ENCODE measurements around the gene SLC18A3.

The SLC18A3 gene

DNA sequence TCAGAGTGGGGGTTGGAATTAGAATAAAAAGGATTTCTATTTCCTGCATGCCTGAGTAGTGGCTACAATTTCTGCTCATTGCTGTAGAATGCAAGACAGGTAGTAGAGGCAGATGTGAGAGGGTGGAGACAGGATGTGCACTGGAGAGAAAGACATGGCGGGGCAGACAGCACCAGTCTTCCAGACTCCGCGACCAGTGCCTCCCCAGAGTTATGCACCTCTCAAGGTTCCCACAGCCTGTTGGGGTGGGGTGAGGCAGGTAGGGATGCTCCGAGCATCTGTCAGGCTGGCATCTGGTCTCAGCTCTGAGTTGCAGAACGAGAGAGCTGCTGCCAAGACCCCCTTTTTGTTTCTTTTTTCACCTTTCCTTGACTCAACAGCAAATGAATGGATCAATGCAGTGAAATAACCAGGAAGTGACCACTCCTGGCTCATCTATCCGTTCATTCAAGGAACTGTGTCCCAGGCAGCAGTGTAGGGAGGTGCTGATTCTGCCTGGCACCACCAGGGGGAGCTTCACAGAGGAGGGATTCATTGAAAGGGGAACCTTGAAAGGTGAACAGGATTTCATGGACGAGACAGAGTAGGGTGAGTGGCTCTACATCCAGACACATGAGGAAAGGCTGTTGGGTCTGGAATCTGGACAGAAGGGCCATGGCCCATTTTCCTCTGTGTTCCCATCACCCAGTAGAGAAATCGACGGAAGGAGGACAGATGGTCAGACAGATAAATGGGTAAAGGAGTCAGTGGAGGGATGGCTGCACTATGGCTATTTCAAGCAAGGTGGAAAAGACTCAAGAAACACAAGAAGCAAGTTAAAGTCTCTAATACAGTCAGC lies 17.2 kb upstream of the SLC18A3 start:
- Mint-ChIP-seq H3K4me3 (no peak overlapping the region), H3K9me3 (peaks cover 4% of the 10 kb centered on the region), H3K27ac (no peak overlapping the region), H3K4me1 (peaks cover 9% of the 10 kb centered on the region), H3K36me3 (no peaks in the 10 kb centered on the region)
- ATAC-seq (peak; percentile 70), DNase-seq (ENCODE audit: low spot score in 2 of 2) (peak; percentile 37 to 76)

DNA sequence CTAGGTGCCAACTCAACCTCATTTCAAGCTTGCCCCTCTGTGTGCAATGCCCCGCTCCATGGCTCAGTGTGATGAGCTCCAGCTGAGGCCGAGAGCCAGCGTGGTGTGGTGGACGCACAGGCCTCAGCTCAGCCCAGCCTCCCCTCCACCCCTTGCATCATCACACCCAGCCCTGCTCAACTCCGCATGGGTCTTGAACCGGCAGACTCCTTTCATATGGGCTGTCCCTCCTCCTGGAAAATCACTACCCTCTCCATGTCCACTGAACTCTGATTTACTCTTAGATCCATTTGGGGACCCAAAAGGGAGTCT lies 16.6 kb upstream of the SLC18A3 start:
- no peaks in the 10 kb centered on the region for H3K36me3 Mint-ChIP-seq
- no peak for DNase-seq (ENCODE audit: low spot score in 2 of 2)
- H3K9me3 Mint-ChIP-seq = peaks cover 4% of the 10 kb centered on the region
- H3K27ac Mint-ChIP-seq = no peak overlapping the region
- H3K4me1 Mint-ChIP-seq = peaks cover 9% of the 10 kb centered on the region
- no peak overlapping the region for H3K4me3 Mint-ChIP-seq
- ATAC-seq = no peak

DNA sequence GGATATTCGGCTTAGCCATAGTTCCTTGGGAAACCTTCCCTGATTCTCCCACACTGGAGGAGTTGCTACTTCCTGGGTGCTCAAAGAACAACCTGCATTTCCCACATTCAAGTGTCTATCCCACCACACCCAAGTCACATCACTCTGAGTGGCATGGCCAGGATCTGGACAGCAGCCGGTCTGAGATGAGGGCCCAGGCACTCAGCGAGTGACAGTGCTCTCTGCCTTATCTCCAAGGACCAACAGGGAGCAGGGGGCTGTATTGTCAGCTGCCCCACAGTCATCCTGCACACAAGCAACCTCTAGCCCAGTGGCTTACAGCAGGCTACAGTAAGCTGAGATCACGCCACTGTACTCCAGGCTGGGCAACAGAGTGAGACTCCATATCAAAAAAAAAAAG lies 16.1 kb upstream of the SLC18A3 start:
- Mint-ChIP-seq H3K4me3 (no peak overlapping the region), H3K4me1 (peaks cover 9% of the 10 kb centered on the region), H3K9me3 (peaks cover 4% of the 10 kb centered on the region), H3K36me3 (no peaks in the 10 kb centered on the region), H3K27ac (no peak overlapping the region)
- DNase-seq (ENCODE audit: low spot score in 2 of 2) = no peak
- no peak for ATAC-seq

DNA sequence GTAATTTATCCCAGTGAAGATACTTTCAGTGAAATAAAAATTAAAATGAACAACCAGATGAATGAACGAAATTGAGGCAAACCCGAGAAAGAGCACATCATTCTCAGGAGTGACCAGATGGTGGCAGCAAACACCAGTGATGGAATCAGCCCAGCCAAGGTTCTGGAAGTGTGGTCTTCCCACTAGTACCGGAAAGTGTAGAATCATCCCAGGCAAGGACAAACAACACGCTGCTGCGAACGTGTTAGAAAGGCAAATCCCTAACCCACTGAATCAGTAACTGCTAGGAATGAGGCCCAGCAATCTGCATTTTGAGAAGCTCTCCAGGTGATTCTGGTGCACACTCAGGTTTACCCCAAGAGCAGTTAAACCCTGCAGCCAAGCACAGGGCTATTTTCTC lies 15.5 kb upstream of the SLC18A3 start:
- DNase-seq (ENCODE audit: low spot score in 2 of 2) (no peak), ATAC-seq (no peak)
- Mint-ChIP-seq H3K27ac (no peak overlapping the region), H3K9me3 (peaks cover 4% of the 10 kb centered on the region), H3K4me1 (peaks cover 9% of the 10 kb centered on the region), H3K4me3 (no peak overlapping the region), H3K36me3 (no peaks in the 10 kb centered on the region)

DNA sequence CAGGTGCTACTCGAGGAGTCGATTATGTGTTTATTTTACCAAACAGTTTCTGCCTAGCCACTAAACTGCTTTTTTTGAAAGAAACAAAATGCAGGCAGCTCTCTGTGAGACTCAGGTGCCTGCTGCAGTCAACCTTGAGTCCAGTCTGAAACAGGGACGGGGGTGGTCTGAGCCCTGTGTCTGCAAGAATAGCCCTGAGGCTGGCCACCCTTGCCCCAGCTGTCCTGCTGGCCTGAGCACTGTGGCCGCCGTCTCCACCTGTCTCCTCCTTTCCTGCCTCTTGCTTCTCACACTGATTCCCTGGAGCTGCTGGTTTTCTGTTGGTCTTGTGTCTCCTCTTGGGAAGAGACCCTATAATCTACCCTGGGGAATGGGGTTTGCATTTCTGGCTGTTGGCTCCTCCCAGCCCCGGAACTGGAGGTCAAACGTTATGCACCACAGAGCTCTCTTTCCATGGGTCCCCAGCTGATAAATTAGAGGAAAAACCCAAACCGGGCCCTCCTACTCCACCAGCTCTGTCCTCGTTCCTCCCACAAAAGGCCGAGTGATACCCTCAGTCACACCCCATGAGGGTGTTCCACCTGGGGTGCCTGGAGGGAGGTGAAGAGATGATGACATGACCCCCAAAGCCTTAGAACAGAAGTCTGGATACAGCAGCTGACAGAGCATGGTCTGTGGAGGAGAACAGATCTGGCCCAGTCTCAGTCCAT lies 15.0 kb upstream of the SLC18A3 start:
- ATAC-seq (no peak), DNase-seq (ENCODE audit: low spot score in 2 of 2) (no peak)
- H3K9me3 Mint-ChIP-seq = no peaks in the 10 kb centered on the region
- H3K27ac Mint-ChIP-seq = no peak overlapping the region
- H3K4me3 Mint-ChIP-seq = no peak overlapping the region
- peaks cover 9% of the 10 kb centered on the region for H3K4me1 Mint-ChIP-seq
- H3K36me3 Mint-ChIP-seq = no peaks in the 10 kb centered on the region

DNA sequence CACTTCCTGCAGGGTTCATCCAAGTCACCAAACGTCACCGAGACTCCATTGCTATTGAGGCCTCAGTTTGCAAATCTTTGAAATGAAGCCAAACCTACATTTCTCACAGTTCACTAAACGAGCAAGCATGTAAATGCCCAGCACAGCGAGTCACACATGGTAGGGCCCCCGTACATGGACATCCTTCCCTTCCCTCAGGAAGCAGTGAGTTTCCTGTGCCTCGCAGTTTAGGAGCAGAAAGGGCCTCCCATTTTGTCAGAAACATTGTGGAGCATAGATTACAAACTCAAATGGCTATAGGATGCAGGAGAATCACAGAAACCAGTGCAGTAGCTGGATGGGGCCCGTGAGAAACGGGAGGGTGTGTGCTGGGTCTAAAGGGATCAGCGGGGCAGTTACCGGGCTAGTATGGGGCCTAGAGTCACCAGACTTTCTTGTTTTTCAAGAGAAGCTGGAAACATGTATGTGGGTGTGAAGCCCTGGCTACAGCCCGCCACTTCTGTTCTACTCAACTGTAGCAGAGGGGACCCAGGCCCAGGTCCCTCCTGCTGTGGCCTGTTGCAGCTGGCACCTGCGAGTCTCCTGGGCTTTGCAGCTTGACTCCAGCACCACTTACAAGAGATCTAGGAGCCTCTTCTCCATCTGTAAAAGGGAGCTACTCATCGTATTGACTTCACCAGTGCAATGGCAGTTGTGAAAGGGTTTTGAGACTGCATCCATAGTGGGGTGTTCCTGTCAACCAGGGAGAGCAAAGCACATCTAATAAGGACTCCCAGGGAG lies 14.2 kb upstream of the SLC18A3 start:
- H3K4me3 Mint-ChIP-seq = no peak overlapping the region
- H3K27ac Mint-ChIP-seq = no peak overlapping the region
- no peak for DNase-seq (ENCODE audit: low spot score in 2 of 2)
- no peaks in the 10 kb centered on the region for H3K9me3 Mint-ChIP-seq
- no peak for ATAC-seq
- no peaks in the 10 kb centered on the region for H3K36me3 Mint-ChIP-seq
- peaks cover 9% of the 10 kb centered on the region for H3K4me1 Mint-ChIP-seq

DNA sequence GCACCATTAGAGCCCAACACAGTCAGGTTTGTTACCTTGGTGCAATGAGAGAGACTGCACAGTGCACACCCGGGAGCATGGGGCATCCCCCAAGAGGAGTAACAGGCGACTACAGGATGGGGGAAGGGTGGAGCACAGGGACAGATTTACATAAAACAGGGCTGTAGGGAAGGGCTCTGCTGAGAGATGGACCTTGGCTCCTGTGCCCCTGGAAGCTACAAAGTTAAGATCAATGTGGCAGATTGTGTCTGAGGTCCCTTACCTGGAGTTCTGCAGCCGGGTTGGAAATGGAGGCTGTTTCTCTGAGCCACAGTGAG lies 13.7 kb upstream of the SLC18A3 start:
- H3K27ac Mint-ChIP-seq = no peak overlapping the region
- no peaks in the 10 kb centered on the region for H3K9me3 Mint-ChIP-seq
- H3K4me3 Mint-ChIP-seq = no peak overlapping the region
- peaks cover 9% of the 10 kb centered on the region for H3K4me1 Mint-ChIP-seq
- DNase-seq (ENCODE audit: low spot score in 2 of 2) = no peak
- no peaks in the 10 kb centered on the region for H3K36me3 Mint-ChIP-seq
- no peak for ATAC-seq

DNA sequence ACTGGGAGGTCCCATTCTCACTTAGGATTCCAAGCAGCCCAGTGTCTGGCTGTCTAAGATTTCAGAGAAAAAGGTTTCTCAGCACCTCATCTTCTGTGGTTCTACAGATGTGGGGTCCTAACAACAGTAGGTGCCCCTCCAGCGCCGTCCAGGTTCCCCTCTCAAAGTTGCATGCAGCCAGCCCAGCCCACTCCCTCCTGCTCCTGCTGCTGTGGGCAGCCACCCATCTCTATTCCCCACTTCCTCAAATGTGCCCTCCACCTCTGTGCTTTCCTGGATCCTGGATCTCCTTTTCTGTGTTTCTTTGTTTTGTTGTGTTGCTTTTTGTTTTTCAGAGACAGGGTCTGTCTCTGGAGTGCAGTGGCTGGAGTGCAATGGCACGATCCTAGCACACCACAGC lies 13.3 kb upstream of the SLC18A3 start:
- peaks cover 9% of the 10 kb centered on the region for H3K4me1 Mint-ChIP-seq
- no peaks in the 10 kb centered on the region for H3K36me3 Mint-ChIP-seq
- H3K9me3 Mint-ChIP-seq = no peaks in the 10 kb centered on the region

DNA sequence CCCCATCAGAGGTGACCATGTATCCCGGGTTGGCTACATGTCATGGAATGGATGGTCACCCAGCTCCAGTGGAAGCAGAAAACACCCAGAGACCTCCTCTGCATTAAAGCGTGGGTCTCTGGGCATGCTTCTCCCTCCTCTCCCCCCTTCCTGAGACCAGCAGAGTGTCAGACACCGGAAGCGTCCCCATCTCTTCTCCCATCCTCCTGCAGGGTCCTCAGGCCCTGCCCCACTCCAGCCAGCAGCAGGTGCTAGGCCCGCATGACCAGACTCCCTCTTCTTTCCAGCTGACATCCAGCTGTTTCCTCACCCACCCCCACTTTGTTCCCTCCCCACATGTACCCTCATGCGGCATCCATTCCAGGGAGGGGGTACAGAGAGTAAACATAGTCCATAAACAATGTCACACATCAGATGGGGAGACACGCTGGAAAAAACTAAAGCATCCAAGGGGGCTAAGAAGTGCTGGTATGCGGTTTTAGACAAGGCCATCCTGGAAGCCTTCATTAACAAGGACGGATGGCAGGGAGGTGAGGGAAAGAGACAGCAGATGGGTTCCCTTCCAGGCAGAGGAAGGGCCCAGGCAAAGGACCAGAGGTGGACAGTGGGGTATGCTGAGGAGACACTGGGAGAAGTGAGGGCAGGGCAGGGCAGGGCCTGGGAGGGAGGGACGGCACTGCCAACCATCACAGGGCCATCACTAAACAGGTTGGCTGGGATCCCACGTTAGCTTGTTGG lies 12.5 kb upstream of the SLC18A3 start:
- no peak for ATAC-seq
- H3K9me3 Mint-ChIP-seq = no peaks in the 10 kb centered on the region
- peaks cover 9% of the 10 kb centered on the region for H3K4me1 Mint-ChIP-seq

More for the DNA sequence above, 13.3 kb upstream of the SLC18A3 start:
- DNase-seq (ENCODE audit: low spot score in 2 of 2) (no peak), ATAC-seq (no peak)
- no peak overlapping the region for H3K27ac Mint-ChIP-seq
- no peak overlapping the region for H3K4me3 Mint-ChIP-seq

DNA sequence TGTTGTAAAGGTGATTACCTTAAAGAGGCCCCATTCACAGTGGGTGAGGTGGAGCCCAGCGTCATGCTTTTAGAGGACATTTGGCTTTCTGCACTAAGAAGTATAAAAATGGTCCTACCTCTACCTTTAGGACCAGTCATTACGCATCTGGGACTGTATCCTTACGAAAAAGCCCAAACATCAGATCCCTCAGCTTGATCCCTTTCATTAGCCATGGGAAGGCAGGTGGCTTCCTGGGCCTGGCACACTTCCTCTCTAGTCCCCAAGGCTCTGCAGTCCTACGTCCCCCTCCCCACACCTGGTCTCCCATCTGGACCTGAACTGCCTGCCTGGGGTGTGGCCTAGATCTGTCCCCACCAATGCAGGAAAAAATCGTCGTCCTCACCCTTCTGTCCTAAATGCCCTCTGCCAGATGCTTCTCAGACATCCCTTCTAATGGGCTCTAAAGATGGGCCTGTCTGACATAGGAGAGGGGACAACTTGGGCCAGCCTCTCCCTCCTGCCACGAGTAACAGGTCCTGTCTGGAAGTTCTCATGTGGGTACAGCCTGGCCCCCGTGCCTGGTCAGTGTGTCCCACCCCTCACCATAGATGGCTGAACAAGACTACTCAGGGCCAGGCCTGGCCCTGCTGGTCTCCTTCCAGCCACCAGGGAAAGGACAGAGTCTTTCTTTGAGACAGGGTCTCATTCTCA lies 11.8 kb upstream of the SLC18A3 start:
- no peak overlapping the region for H3K4me3 Mint-ChIP-seq
- no peaks in the 10 kb centered on the region for H3K9me3 Mint-ChIP-seq
- DNase-seq (ENCODE audit: low spot score in 2 of 2) (no peak), ATAC-seq (no peak)
- H3K36me3 Mint-ChIP-seq = no peaks in the 10 kb centered on the region
- peaks cover 4% of the 10 kb centered on the region for H3K4me1 Mint-ChIP-seq
- H3K27ac Mint-ChIP-seq = no peak overlapping the region

More for the DNA sequence above, 12.5 kb upstream of the SLC18A3 start:
- H3K4me3 Mint-ChIP-seq = no peak overlapping the region
- no peak overlapping the region for H3K27ac Mint-ChIP-seq
- DNase-seq (ENCODE audit: low spot score in 2 of 2) = no peak
- H3K36me3 Mint-ChIP-seq = no peaks in the 10 kb centered on the region

DNA sequence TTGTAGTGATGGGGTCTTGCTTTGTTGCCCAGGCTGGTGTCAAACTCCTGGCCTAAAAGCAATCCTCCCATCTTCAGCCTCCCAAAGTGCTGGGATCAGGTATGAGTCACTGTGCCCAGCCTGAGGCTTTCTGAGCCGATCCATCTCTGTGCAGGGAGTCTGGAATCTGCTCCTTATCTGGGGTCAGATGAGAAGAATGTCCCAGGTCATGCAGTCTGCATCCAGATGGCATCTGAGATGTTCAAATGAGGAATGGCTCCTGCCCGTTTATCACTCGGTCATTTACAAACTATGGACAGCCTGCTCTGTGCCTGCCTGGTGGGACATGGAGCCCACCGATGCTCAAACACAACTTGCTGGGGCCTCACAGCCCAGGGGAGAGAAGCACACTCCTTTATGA lies 11.1 kb upstream of the SLC18A3 start:
- no peak overlapping the region for H3K27ac Mint-ChIP-seq
- DNase-seq (ENCODE audit: low spot score in 2 of 2) (no peak), ATAC-seq (no peak)
- H3K4me3 Mint-ChIP-seq = no peak overlapping the region
- no peaks in the 10 kb centered on the region for H3K36me3 Mint-ChIP-seq
- H3K9me3 Mint-ChIP-seq = no peaks in the 10 kb centered on the region
- no peaks in the 10 kb centered on the region for H3K4me1 Mint-ChIP-seq

DNA sequence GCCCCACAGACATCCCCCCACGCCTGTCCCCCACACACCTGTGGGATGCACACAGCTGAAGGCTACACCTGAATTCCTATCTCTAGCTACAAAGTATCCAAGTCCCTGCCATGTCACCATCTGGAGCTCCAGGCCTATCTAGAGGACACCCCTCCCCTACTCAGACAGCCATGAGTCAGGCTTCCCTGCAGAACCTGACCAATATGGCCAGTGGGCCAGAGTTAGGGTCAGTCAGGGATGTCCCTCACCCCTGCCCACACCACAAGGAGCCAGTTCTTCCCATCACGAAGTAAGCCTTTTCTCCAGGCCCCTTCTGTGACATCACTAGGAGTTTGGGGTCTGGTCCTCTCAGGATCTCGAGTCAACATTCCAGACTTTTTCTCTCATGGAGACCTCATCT lies 10.6 kb upstream of the SLC18A3 start:
- ATAC-seq = no peak
- Mint-ChIP-seq H3K36me3 (no peaks in the 10 kb centered on the region), H3K4me1 (no peaks in the 10 kb centered on the region)

DNA sequence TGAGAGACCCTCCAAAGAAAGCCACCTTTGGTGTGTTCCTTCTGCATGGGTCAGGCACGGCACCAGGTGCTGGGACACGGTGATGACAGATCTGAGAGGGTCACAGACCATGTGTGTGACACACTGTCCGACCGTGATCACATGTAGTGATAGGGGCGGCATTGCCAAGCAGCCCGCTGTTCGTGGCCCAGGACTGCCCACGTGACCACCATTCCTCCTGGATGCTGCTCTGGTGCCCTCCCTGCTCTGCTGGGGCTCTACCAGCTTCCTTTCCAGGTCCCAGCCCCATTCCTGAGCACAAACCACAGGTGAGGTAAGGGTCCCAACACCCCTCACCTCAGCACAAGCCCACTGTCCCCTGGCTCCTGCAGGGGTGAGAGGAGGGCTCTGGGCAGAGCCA lies 10.1 kb upstream of the SLC18A3 start:
- no peak overlapping the region for H3K4me3 Mint-ChIP-seq
- no peak overlapping the region for H3K27ac Mint-ChIP-seq
- H3K4me1 Mint-ChIP-seq = no peaks in the 10 kb centered on the region
- ATAC-seq (no peak), DNase-seq (ENCODE audit: low spot score in 2 of 2) (no peak)
- H3K36me3 Mint-ChIP-seq = no peaks in the 10 kb centered on the region
- no peaks in the 10 kb centered on the region for H3K9me3 Mint-ChIP-seq

More for the DNA sequence above, 10.6 kb upstream of the SLC18A3 start:
- no peak overlapping the region for H3K4me3 Mint-ChIP-seq
- H3K9me3 Mint-ChIP-seq = no peaks in the 10 kb centered on the region
- no peak for DNase-seq (ENCODE audit: low spot score in 2 of 2)
- no peak overlapping the region for H3K27ac Mint-ChIP-seq

DNA sequence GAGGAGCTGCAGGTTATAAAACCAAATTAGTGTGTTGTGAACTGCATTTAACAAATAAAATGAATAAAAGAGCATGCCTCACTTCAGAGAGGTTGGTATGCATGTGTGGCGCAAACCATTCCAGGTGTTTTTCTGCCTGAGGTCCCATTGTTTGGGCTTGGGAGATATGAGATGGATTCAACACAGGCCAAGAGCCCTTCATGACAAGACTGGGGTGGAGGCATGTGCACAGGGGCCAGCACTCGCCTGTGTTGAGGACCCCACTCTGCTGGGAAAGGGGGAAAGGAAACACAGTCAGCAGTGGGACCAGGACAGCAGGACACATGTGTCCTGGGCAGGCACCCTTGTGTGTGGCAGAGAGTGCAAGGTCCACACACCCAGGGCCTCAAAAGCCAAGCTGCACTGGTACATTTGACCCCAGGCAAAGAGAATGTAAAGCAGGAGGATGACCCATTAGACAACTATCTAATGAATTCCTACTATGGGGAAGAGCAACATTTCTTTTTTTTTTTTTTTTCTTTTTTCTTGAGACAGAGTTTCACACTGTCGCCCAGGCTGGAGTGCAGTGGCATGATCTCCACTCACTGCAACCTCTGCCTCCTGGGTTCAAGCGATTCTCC lies 9.2 kb upstream of the SLC18A3 start:
- Mint-ChIP-seq H3K9me3 (no peaks in the 10 kb centered on the region), H3K4me1 (no peaks in the 10 kb centered on the region), H3K4me3 (no peak overlapping the region), H3K36me3 (no peaks in the 10 kb centered on the region), H3K27ac (no peak overlapping the region)
- ATAC-seq = no peak
- DNase-seq (ENCODE audit: low spot score in 2 of 2) = no peak

Data from stimulated activated effector memory CD8-positive, alpha-beta T cell treated with anti-CD3 and anti-CD28 coated beads, Interleukin-12 subunit alpha, Interleukin-12 subunit beta, amount 100 ng/mL, for 72 hours (primary cell).